ENCODE data around the gene NUDT6.
"Not testable (repeated sequence)": the region's sequence is repeated elsewhere in the genome, so short reads cannot be mapped to it uniquely, and the experiment has no call there.

The NUDT6 gene

GRCh38 chr4:122847931-122848330 lies 74.5 kb downstream of the NUDT6 start:
- H3K27ac ChIP-seq: no peak overlapping the region
- H2AFZ ChIP-seq (ENCODE audit: low read depth): no peak overlapping the region
- H3K79me2 ChIP-seq (ENCODE audit: insufficient read depth, low read depth): no peaks in the 10 kb centered on the region
- no peak for TF ChIP-seq CTCF (conservative IDR thresholded peaks at IDR 0.05; ENCODE audit: low read depth, low read length)
- no peaks in the 10 kb centered on the region for H3K36me3 ChIP-seq (ENCODE audit: insufficient read depth)
- H3K9ac ChIP-seq: no peak overlapping the region
- no peaks in the 10 kb centered on the region; the same call in 1 of the 2 replicates for H4K20me1 ChIP-seq (ENCODE audit: insufficient read depth)
- H3K4me3 ChIP-seq (IDR thresholded peaks at IDR 0.05; ENCODE audit: insufficient read depth, low read depth, low read length): no peak overlapping the region
- no peak overlapping the region for H3K4me2 ChIP-seq
- H3K4me1 ChIP-seq (ENCODE audit: low read depth, poor library complexity, severe bottlenecking): peaks cover 12% of the 10 kb centered on the region
- no peaks in the 10 kb centered on the region for H3K27me3 ChIP-seq (ENCODE audit: insufficient read depth, low read depth)

- Histone ChIP-seq H3K27ac (no peak overlapping the region), H3K4me1 (ENCODE audit: low read depth, poor library complexity, severe bottlenecking) (no peaks in the 10 kb centered on the region), H4K20me1 (ENCODE audit: insufficient read depth) (no peaks in the 10 kb centered on the region), H3K79me2 (ENCODE audit: insufficient read depth, low read depth) (no peaks in the 10 kb centered on the region), H3K4me3 (IDR thresholded peaks at IDR 0.05; ENCODE audit: insufficient read depth, low read depth, low read length) (no peak overlapping the region), H3K36me3 (ENCODE audit: insufficient read depth) (no peaks in the 10 kb centered on the region), H3K9ac (no peak overlapping the region), H3K4me2 (no peak overlapping the region), H2AFZ (ENCODE audit: low read depth) (no peak overlapping the region), H3K27me3 (ENCODE audit: insufficient read depth, low read depth) (no peaks in the 10 kb centered on the region)
- no peak for TF ChIP-seq CTCF (conservative IDR thresholded peaks at IDR 0.05; ENCODE audit: low read depth, low read length)
Measured at GRCh38 chr4:122845760-122846159, 76.6 kb downstream of the NUDT6 start.

GRCh38 chr4:122845066-122845465 lies 77.3 kb downstream of the NUDT6 start:
- H3K36me3 ChIP-seq (ENCODE audit: insufficient read depth): no peaks in the 10 kb centered on the region; the same call in 1 of the 2 replicates
- no peaks in the 10 kb centered on the region for H3K4me1 ChIP-seq (ENCODE audit: low read depth, poor library complexity, severe bottlenecking)
- H3K27ac ChIP-seq: no peak overlapping the region
- H3K4me2 ChIP-seq: no peak overlapping the region
- no peak overlapping the region for H3K9ac ChIP-seq
- H3K4me3 ChIP-seq (IDR thresholded peaks at IDR 0.05; ENCODE audit: insufficient read depth, low read depth, low read length): no peak overlapping the region
- no peaks in the 10 kb centered on the region for H3K27me3 ChIP-seq (ENCODE audit: insufficient read depth, low read depth)
- H3K79me2 ChIP-seq (ENCODE audit: insufficient read depth, low read depth): no peaks in the 10 kb centered on the region
- H4K20me1 ChIP-seq (ENCODE audit: insufficient read depth): no peaks in the 10 kb centered on the region
- TF ChIP-seq CTCF (conservative IDR thresholded peaks at IDR 0.05; ENCODE audit: low read depth, low read length): no peak
- H2AFZ ChIP-seq (ENCODE audit: low read depth): no peak overlapping the region

GRCh38 chr4:122844391-122844790 lies 78.0 kb downstream of the NUDT6 start:
- not testable (repeated sequence) for H3K4me3 ChIP-seq (IDR thresholded peaks at IDR 0.05; ENCODE audit: insufficient read depth, low read depth, low read length); H3K27ac ChIP-seq; H4K20me1 ChIP-seq (ENCODE audit: insufficient read depth); H3K79me2 ChIP-seq (ENCODE audit: insufficient read depth, low read depth); H3K9ac ChIP-seq; H3K27me3 ChIP-seq (ENCODE audit: insufficient read depth, low read depth); H3K36me3 ChIP-seq (ENCODE audit: insufficient read depth); H3K4me1 ChIP-seq (ENCODE audit: low read depth, poor library complexity, severe bottlenecking); H2AFZ ChIP-seq (ENCODE audit: low read depth); H3K4me2 ChIP-seq

- TF ChIP-seq CTCF (conservative IDR thresholded peaks at IDR 0.05; ENCODE audit: low read depth, low read length): no peak
- no peaks in the 10 kb centered on the region for H3K79me2 ChIP-seq (ENCODE audit: insufficient read depth, low read depth)
- H4K20me1 ChIP-seq (ENCODE audit: insufficient read depth): no peaks in the 10 kb centered on the region
- no peaks in the 10 kb centered on the region for H3K27me3 ChIP-seq (ENCODE audit: insufficient read depth, low read depth)
- H3K36me3 ChIP-seq (ENCODE audit: insufficient read depth): no peaks in the 10 kb centered on the region; the same call in 1 of the 2 replicates
- H2AFZ ChIP-seq (ENCODE audit: low read depth): no peak overlapping the region
- H3K4me2 ChIP-seq: no peak overlapping the region
- no peaks in the 10 kb centered on the region for H3K4me1 ChIP-seq (ENCODE audit: low read depth, poor library complexity, severe bottlenecking)
- no peak overlapping the region for H3K9ac ChIP-seq
- no peak overlapping the region for H3K4me3 ChIP-seq (IDR thresholded peaks at IDR 0.05; ENCODE audit: insufficient read depth, low read depth, low read length)
- no peak overlapping the region for H3K27ac ChIP-seq
Measured at GRCh38 chr4:122842984-122843531, 79.3 kb downstream of the NUDT6 start.
